ENCODE results near the gene SIRT4. TPM values are rescaled to one million over a fixed set of nuclear protein-coding genes. Genes with fewer than 3 reads are reported as not detected.
"Not testable (repeated sequence)": the region's sequence is repeated elsewhere in the genome, so short reads cannot be mapped to it uniquely, and the experiment has no call there.

Gene SIRT4, protein sequence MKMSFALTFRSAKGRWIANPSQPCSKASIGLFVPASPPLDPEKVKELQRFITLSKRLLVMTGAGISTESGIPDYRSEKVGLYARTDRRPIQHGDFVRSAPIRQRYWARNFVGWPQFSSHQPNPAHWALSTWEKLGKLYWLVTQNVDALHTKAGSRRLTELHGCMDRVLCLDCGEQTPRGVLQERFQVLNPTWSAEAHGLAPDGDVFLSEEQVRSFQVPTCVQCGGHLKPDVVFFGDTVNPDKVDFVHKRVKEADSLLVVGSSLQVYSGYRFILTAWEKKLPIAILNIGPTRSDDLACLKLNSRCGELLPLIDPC
- 1 to 10 TPM; 2.5 to 4.7 (median 2.9) TPM for polyA plus RNA-seq (ENCODE audit: insufficient read depth in 1 of 5, insufficient read length in 5 of 5, low replicate concordance in 1 of 5)
- long read RNA-seq, donor 1, partial matches to known transcripts: 0 of 2 reads
- long read RNA-seq, donor 1, other reads (novel, unspliced or antisense): 0 of 2 reads
- long read RNA-seq, donor 2: 0 reads
- long read RNA-seq, donor 3: 0 reads
- long read RNA-seq, donor 4: 0 reads
- long read RNA-seq, donor 5: 0 reads
- long read RNA-seq, donor 6, partial matches to known transcripts: 0 of 3 reads
- long read RNA-seq, donor 6, other reads (novel, unspliced or antisense): 0 of 3 reads
- long read RNA-seq, donor 7: 0 reads
- long read RNA-seq, donor 8, partial matches to known transcripts: 0 of 1 reads
- long read RNA-seq, donor 8, other reads (novel, unspliced or antisense): 0 of 1 reads

DNA sequence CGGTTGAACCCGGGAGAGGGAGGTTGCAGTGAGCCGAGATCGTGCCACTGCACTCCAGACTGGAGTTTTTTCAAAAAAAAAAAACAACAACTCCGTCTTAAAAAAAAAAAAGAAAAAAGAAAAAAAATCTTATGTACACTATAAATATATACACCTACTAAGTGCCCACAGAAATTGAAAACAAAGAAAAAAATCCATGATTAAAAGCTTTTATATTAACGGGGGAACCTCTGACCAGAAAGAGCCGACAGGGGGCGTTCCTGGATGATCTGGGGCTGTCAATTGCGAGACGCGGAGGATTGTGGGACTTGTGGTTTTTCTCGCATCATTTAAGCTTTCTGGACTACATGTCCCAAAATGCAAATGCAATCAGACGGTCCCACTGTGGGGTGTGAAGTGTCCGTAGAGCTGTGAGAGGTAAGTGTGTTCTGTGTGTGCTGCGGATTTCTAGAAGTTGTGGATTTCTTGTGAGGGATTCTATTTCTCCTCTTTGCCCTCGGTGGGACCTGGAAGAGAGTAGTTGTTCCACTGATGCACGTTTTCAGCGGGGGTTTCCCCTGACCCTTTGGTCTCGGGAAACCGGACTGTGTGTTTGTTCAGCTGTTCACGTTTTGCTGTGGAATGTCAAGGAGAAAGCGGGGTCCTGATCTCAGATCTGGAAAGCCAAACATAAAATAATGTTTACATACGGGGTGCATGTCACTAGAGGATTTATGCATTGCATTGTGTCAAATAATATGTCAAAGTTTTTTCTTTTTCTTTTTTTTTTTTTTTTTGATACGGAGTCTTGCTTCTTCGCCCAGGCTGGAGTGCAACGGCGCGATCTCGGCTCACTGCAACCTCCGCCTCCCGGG lies at the start of gene SIRT4:
TSS of gene SIRT4 (plus strand) at position 360 of the 854 bp plus-strand sequence. CDS start 1,241 bp downstream, outside the sequence.
- DNase-seq: peak; percentile 87 to 89

DNA sequence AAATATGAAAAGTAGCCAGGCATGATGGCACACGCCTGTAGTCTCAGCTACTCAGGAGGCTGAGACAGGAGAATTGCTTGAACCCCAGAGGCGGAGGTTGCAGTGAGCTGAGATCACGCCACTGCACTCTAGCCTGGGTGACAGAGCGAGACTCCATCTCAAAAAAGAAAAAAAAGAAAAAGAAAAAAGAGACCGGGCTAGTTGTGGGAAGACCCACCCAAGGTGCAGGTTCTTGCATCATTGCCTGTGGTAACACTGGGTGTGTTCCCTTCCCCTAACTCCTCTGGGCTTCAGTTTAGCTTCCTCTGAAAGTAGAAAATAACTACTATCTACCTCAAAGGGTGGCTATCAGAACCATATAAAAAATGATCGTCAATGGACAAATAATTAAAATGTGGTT lies 48.8 kb upstream of the SIRT4 start:
- DNase-seq: not testable (repeated sequence)

DNA sequence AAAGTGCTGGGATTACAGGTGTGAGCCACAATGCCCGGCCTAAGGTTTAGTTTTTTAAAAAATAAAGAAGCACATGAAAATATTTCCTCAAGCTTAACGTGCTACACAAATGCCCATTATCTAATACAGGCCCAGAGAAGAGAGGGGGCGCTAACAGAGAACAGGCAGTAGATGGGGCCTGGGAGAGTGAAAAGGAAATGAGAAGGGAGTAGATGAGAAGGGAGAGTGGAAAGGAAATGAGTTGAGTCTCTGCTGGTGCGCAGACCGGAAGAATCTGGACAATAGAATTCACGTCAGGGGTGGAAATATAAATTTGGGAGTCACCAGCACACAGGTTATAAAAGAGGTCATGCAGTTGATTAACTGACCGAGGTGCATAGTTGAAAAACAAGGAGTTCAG lies 47.3 kb upstream of the SIRT4 start:
- no peak for DNase-seq

DNA sequence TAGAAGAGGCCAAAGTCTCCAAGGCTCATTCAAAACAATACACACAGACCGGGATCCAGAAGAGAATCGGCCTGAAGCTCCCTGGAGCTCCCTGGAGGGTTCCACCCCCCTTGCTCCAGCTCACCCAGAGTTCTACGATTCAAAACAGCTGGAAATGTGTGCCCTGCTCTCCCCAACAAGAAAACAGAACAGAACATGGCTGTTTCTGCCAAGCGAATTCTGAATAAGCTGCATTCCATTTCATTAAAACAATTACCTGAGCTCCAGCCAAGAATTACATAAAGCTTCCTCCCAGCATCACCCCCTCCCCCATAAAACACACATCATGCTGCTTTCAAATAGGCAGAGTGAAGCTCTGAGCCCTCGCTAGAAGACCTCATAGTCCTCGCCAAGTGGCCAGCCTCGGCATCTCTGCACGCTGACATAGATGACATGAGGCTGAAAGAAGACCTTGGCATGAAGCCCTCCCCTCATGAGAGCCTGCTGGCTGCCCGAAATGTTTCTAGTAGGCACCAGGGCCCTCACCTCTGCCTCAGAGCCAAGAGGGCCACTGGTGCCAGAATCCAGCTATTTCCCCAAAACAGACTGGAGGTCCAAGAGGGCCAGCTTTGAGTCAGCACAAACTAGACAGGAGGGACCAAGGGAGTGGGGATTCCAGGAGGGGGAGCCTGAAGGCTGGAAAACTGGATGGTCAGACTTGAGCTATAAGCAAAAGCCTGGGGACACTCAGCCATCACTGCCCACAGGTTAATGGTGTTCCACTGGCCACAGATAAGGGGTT lies 44.9 kb upstream of the SIRT4 start:
- DNase-seq: peak; percentile 80 to 86

DNA sequence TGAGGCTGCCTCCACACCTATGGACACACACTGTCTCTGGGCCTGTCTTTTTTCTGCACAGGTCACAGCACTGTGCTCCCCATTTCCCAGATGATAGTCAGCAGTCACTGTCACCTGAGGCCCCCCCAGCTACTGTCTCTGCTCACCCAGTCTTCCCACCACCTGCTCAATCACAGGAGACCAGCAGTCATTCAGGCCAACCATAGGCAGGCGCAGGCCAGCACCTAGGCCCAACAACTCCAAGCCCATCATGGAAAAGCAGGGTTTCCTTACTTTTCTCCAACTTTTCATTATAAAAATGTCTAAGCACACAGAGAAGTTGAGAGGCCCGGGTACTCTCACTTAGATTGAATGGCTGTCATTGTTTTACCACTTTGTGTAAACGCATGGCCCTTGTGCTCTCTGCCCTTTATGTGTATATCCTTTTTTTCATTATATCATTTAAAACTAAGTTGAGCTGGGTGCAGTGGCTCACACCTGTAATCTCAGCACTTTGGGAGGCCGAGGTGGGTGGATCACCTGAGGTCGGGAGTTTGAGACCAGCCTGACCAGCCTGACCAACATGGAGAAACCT lies 43.7 kb upstream of the SIRT4 start:
- no peak for DNase-seq

DNA sequence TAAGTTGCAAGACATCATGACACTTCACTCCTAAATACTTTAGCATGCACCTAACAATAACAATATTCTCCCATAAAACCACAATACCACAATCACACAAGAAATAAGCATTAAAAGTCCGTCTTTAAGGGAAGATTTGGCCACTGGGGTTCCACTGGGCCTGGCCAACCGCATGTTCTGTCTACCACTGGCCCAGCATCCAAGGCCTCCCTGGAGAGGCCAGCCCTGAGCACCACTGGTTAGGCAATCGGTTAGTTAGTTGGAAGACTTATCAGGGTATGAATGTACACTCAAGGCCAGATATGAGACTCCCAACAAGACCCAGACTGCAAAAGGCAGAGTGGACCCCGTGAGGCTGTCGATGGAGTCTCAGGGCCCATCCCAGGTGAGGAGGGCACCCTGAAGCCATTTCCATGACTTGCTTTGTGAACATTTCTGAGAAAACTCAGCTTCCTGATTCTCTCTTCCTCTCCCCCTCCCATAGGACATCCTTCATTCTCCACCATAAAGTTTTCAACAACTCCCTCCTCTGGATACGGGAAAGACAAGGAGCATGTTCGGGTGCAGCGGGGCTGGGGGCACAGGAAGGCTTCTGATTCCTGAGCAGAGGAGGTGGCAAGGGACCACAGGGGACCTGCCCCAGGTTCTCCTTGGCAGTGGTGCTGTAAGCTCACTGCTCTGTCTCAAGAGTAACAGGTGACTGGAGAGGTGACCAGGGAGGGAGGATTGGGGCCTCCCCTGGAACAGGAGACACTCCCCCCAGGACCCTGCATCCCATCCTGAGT lies 42.5 kb upstream of the SIRT4 start:
- DNase-seq: no peak

DNA sequence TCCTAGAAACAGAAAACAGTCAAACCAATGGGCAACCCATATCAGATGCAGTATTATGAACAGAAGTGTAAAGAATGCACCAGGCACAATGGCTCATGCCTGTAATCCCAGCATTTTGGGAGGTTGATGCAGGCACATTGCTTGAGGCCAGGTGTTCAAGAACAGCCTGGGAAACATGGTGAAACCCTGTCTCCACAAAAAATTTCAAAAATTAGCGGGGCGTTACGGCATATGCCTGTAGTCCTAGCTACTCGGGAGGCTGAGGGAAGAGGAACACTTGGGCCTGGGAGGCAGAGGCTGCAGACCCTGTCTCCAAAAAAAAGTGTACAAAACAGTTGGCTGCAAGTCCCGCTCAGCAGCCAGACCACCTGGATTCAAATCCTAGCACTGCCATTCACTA lies 41.5 kb upstream of the SIRT4 start:
- DNase-seq: no peak

DNA sequence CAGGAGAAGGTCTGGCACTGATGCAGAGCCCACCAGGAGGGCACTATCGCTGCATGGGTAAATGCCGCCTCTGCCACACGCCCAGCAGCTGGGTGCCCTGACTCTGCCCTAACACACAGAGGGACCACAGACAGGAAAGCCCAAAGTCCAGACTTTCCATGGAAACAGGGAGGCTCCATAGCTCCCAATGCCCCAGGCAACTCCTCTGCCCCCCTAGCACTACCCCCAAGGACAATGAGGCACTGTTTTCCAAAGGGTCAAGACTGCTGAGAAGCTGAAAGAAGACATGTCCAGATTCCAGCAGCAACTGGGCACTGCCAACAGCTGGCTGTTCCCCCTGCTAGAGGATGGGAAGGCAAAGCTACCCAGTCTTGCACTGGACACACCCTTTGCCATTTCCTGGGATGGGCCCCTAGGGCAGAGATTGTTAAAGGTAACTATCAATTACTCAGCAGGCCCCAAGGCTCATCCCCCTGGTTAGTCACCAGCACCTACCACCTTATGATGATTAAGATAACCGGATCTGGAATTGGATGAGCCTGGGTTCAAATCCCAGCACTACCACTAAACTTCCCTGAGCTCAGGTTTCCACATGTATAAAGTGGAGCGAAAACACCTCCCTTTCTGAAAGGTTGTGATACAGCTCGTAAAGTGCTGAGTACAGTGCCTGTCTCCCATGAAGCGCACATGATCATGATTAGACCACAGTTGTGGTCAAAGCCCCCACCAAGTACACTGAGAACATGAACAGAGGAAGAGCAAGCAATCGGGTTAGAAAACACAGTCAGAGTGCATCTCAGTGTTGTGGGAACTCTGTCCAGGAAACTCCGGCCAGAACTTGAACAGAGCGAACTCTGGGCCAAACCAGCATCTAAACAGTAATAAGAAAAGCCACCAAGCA lies 39.9 kb upstream of the SIRT4 start:
- no peak for DNase-seq

DNA sequence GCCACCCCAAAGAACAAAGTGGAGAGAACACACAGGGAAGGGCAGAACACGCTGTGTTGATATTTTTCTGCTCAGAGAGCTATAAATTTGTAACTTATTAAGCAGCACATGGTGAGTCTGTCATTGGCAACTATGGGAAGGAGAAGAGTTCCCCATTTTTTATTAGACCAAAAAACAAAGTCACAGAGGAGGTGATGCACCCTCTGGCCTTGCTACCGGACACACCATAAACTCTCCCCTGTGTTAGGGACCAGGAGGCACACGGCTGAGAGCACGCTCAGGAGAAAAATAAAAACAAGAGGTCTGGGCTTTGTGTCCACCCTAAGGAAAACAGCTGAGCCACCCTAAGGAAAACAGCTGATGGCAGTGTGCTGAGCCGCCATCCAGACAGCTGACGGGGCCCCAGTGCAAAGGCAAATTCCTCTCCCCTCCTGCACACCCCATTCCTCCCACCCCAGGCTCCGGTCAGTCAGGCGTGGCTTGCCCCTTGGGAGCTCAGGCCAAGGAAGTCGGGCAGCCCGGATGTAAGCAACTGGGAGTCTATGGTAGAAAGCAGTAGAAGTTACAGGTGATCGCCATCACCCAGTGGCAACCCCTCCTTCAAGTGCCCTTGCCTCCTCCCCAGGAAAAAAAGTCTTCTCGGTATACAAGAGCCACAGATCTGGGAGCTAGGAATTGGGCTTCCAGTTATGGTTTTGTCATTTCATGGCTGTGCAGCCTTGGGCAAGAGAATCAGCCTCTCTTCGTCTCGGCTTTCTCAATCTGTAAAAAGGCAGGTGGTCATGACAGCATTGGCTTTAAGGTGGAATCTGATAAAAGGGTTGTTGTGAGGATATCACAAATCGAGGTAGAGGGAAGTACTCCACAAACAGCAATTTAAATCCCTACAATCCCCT lies 39.0 kb upstream of the SIRT4 start:
- DNase-seq: no peak

DNA sequence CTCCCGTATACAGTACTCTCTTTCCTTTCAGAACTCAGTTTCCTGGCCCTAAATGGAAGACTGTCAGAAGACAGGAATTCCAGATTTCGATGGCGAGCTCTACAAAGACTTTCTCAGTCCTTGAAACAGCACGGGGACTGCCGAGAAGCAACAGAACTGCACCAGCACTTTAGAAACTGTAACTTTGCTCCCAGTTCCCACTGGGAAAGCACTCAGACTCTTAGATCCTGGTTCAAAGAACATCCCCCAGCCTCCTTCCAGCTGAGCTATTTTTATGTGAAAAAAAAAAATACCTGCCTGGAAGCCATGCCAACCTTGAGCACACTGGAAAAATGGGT lies 38.4 kb upstream of the SIRT4 start:
- no peak for DNase-seq

DNA sequence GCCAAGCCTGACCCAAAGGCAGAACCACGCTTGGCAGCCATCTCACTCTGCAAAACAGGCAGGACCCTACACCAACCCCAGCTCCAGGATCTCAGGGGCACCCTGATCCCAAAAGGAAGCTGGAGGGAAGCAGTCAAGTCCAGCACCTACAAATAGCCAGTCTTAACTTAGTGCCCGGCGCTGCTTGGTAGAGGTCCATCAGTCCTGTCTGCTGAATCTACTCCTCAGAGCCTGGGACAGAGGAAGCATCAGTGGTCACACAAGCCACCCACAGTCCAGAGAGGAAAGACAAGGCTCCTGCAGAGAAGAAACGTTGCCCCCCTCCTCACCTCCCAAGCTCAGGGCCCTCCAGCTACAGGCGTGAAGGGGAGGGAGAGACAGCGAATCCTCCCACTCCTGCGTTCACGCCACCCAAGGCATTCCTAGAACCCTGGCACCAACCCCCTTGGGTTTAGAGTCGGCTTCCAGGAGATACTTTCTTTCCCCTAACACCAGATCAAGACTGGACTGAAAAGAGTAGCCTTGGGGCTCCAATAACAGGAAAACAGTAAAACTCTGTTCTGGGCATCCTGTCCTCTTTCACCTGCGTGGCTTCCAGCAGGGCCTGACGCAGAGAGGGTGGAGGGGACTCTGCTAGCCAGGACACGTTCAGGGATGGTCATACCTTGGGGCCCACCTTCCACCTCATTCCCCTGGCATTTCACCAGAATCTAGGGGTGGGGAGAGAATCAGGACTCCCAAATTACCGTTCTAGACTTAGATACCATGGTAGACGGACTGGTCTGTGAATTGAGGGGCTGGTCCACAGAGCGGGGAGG lies 37.8 kb upstream of the SIRT4 start:
- DNase-seq: no peak

DNA sequence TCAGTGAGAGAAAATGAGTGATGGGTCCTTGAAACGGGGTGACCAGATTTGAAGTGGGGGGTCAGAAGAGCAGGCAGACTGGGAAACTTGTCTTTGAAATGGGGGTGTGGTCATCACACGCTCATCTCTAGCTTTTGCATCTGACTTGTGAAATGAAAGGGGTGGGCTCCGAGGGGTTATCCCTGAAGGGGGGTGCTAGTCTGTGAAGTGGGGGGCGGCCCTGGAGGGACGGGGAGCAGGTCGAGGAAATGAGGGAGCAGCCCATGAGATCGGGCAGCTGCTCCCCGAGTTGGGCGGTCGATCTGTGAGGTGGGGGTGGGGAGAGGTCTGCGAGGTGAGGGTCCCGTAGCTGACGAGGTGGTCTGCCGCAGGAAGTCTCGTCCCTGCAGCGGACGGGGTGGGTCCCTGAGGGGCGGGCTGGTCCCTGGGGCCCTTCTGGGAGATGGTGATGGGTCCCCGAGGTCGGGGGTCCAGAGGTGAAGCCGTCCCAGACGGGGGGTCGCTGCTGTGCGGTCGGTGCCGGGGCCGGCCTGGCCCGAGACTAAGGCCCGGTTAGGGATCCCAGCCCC lies 37.1 kb upstream of the SIRT4 start:
- DNase-seq: no peak

DNA sequence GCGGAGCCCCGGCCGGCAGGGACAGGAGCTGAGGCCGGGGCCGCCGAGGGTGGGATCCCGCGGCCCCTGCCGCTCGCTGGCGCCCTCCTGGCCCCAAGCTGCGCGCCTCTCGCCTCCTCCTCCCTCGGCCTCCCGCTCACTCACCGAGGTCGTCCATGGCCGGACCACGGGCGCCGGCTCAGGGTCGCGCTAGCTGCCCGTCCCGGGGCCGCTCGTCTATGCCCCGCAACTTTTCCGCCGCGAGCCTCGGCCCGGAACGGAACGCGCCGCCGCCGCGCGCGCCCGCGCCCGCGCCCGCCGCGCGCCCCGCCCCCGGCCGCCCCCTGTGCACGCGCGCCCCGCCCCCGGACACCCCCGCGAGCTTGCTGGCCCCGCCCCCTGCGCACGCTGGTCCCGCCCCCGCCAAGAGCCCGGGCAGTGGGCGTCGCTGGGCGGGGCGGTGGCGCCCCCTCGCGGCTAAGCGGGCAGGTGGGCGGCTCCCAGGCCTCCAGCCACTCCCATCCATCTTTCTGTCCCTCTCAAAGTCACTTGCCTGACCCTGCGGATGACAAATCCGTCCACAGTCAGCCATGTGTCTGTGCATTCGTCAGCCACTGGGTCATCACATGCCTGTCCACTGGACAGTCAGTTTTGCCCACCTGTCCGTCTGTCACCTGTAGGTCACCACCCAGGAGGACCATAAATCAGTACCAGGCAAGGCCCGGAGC lies 36.5 kb upstream of the SIRT4 start, which contains the start of gene PXN:
TSS of gene PXN (minus strand) at position 258 of the 707 bp plus-strand sequence. CDS start at position 157, 101 bp downstream.
- peak; percentile 74 to 78 for DNase-seq

DNA sequence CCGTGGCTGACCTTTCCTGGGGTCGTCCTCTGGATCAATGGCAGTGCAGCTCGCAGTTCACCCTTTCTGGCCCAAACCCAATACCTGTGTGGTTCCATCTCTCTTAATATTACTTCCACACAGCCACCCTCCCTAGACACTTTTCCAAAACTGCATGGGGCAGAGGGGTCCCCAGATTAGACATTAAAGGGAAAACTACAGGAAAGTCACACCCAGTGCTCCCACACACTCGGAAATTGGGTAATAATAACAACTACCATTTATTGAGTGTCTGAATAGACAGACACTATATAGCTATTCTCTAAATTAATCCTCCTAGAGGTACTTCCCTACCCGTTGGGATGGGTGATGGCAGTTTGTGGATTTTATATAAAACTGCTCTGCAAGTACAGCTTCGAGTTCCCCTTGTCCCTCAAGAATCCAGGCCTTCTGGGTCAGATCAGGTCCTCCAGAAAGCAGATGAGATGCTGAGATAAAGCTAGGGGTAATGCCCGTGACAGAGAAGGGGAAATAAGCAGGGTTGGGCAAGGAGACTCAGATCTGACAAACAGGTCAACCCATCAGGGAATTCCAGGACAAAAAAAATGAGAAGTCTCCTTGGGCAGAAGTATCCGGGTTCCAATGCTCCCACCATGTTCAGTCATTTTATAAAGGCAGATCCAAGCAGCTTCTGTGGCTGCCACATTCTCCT lies 35.8 kb upstream of the SIRT4 start:
- no peak for DNase-seq

DNA sequence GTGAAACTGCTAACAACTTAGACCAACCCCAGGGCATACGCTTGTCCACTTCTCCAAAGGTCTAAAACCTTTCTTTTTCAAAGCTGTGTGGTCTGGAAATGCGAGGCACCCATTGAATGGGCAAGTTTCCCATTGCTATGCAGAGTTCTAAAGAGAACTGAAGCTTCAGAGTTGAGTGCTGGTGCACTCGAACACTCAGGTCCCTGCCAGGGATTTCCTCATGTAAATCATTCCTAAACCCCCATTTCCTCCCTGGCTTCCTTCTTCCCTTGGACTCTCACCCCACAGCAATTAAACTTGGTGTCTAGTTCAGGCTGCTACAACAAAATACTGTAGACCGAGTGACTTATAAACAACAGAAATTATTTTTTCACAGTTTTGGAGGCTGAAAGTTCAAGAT lies 34.4 kb upstream of the SIRT4 start:
- DNase-seq: no peak

Measured in right lung (tissue), 10 donors.